Fibroblast of the aortic adventitia (primary cell): ENCODE results near the gene GBX1. TPM values are rescaled to one million over a fixed set of nuclear protein-coding genes. Genes with fewer than 3 reads are reported as not detected.
A peak's percentile ranks its signal among the peaks of the same experiment; 100 is the strongest.

Experiments
- DNase-seq: peaks from one replicate; pipeline ENCODE4 v3.0.0-alpha.2; 2010; ENCODE audit warnings: low read depth
- H3K4me3 ChIP-seq: 2 replicates; pipeline ENCODE4 v1.5.1; 2011; ENCODE audit warnings: low read depth, mild to moderate bottlenecking, control low read depth, low read length, moderate library complexity
- total RNA-seq: library from RNA; depleted of rRNA; stranded (reverse); fragments of >200 nt; gene quantifications from 2 replicates; pipeline ENCODE4 v1.2.3, GENCODE V29; 2012; ENCODE audit warnings: low replicate concordance
- TF ChIP-seq, protein P1 (sequence below): IDR thresholded peaks from 2 replicates; pipeline ENCODE4 v1.5.1; 2011; ENCODE audit warnings: mild to moderate bottlenecking, low read length, control low read depth, inconsistent platforms; ENCODE audit not compliant: insufficient read depth

Gene GBX1
- total RNA-seq, 1 donor: not detected

DNA sequence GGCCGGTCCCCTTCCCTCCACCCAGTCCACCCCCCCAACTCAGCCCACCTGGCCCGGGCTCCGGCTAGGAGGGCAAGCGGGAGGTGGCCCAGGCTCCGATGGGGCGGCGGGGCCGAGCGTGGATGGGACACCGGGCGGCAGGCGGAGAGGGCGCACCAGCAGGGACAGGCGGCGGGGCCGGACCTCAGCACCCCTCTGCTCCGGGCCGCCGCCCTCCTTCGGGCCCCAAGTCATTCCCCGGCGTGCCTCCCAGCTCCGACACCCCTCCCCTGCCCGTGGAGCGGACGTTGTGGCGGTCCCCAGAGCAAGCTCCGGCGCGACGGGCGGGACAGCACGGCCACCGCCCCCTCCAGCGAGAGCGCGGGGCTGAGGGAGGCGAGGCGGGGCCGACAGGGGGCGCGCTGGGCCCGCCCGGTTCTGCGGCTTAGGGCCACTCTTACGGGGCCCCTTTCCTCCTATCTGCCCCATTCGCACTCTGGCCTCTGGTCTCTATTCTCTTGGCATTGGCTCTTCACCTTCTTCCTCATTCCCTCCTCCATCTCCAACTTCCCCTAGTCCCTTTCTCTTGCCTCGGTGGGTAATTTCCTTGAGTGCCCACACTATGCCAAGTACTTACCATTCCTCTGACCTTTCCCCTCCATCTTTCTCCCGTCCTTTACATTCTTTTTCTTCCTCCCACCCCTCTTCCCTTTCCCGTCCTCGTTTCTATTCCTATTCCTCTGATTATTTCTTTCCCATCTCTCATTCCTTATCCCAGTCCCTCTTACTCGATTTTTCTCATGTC lies 701 bp upstream of the GBX1 start:
- TF ChIP-seq, protein P1, sequence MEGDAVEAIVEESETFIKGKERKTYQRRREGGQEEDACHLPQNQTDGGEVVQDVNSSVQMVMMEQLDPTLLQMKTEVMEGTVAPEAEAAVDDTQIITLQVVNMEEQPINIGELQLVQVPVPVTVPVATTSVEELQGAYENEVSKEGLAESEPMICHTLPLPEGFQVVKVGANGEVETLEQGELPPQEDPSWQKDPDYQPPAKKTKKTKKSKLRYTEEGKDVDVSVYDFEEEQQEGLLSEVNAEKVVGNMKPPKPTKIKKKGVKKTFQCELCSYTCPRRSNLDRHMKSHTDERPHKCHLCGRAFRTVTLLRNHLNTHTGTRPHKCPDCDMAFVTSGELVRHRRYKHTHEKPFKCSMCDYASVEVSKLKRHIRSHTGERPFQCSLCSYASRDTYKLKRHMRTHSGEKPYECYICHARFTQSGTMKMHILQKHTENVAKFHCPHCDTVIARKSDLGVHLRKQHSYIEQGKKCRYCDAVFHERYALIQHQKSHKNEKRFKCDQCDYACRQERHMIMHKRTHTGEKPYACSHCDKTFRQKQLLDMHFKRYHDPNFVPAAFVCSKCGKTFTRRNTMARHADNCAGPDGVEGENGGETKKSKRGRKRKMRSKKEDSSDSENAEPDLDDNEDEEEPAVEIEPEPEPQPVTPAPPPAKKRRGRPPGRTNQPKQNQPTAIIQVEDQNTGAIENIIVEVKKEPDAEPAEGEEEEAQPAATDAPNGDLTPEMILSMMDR: peak; percentile 44
- H3K4me3 ChIP-seq: no peak overlapping the region

DNA sequence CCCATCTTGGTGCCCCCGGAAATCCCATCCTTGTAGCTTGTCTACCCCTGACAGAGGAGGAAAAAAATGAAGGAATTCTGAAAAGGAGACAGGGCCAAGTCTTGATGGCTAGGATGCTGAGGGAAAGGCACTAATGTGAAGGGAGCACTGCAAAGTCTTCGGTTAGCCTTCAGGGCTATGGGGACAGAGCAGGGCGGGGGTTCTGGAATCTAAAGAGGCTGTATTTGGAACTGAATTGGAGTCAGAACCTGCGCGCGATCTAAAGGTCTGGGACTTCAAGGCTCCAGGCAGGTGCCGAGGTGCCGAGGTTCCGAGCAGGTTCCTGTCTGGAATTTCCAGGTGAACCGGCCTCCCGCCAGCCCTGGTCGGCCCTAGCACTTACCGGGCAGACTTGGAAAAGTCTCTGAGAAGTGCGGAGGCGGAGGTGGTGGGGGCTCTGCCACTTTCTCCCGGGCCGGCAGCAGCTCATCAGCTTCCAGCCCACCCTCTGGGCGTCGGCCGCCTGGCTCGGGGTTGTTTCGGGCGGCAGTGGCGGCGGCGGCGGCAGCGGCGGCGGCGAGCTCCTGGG lies 781 bp downstream of the GBX1 start:
- no peak overlapping the region for H3K4me3 ChIP-seq
- TF ChIP-seq, protein P1: no peak

More for the DNA sequence above, 701 bp upstream of the GBX1 start:
- DNase-seq: no peak

DNA sequence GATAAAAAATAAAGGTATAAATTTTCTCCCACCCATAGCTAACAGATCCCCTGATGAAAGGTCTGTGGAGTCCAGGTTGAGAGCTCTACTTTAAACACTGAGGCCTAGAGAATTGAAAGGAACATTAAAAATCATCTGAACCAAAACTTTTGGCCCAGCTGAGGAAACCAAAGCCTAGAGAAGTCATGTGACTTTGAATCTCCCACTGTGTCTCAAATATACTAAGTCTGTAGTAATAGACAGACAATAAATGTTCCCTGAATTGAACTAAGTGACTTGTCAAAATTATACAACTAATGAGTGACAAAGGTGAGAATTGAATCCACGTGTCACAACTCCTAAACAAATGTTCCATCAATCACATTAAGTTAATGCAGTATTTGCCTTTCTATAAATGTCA lies 5.7 kb downstream of the GBX1 start:
- DNase-seq: no peak
- H3K4me3 ChIP-seq: no peak overlapping the region
- TF ChIP-seq, protein P1: no peak

More for the DNA sequence above, 781 bp downstream of the GBX1 start:
- no peak for DNase-seq

DNA sequence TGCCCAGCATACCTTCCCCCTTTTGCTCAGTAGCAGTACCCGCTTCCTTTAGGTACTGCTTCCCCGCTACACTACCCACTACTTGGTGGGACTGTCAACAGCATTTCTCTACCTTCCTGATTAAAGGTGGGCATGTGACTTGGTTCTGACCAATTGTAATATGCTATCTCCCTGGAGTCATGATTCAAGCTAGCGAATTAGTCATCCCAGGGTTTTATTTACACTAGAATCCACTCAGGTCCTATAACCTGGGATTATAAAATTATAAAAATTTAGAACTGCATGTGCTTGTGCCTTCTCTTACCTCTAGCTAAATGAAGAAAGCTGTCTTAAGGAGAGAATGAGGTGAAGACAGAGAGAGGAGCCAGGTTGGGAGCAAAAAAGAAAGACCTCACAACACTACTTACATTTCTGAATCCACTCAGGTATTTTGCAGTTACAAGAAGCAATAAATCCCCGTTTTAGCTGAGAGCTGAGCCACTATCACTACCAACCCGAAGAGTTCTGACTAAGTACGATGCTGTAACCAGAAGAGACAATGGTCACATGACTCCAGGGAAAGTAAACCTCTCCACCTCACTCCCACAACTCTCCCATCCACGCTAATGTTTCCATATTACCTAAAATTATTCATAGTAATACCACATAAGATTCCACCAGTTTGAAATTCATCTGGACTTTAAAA lies 9.7 kb downstream of the GBX1 start:
- TF ChIP-seq, protein P1: no peak
- no peak overlapping the region for H3K4me3 ChIP-seq
- no peak for DNase-seq

DNA sequence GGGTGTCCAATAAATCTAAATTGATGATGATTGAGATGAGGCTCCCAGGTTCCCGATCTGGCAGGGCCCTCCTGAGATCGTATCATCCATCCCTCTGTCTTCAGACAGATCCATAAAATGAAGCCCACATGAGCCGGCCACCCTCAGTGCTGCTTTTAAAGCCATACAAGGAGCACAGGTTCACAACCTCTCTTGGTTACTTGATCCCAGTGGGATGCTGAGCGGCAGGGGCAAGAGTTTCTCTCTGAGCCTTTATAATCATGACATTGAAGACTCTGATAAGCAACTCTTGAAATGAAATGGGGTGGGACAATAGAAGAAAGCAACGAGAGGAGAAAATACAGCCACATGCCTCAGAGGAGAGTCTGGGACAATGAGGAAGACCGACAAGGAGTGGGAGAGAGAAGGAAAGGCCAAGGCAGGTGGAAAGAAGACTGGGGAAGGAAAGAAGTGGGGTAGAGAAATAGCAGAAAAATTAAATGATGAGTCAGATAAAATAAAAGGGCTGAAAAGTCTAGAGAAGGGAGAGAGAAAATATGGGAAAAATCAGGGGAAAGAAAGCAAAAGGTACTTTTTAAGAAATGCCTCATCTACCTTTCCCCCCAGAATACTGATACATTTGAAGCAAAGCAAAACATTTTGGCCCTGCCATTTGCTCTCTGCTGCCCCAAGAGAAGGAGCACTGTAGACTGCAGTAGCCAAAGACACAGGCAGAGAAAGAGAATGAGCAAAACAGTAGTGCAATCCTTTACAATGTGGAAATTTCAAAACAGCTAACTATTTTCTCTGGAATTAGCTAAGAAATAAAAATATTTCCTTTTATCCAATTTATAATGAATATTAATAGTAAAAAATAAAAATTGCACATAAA lies 14.6 kb downstream of the GBX1 start:
- no peak overlapping the region for H3K4me3 ChIP-seq
- DNase-seq: no peak

DNA sequence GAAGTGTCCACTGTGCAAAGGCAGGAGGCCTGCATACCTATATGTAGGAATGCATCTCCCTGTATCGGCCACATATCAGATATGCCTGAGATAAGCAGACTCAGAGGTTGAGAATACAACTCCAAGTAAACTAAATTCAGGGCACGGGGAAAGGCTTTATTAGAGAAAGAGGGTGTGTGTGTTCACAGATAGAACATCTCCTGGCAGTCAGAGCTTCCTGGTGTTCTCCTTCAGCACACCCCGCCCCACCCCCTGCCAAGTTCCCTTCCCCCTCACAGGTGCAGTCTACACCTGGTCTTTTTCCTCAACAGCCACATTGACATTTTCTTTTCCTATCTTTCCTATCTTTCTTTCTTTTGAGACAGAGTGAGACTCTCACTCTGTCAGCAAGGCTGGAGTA lies 17.1 kb downstream of the GBX1 start:
- H3K4me3 ChIP-seq: no peak overlapping the region
- TF ChIP-seq, protein P1: no peak
- no peak for DNase-seq

More for the DNA sequence above, 14.6 kb downstream of the GBX1 start:
- TF ChIP-seq, protein P1: peak; percentile 38
